GM13976 (cell line): ENCODE data around the gene ENTREP1.

Experiments
- DNase-seq: peaks from one replicate; pipeline ENCODE4 v3.0.0; 2012; ENCODE audit warnings: low spot score
- in situ Hi-C: fragments of 300-500 bp; cut with MboI; formaldehyde crosslinking; loops from one replicate; pipeline ENCODE4 v1.12.0; 2022; ENCODE audit warnings: low sequenced_read_pairs, mixed read lengths, inconsistent platforms; ENCODE audit not compliant: unreplicated experiment
- TF ChIP-seq, protein P1 (sequence below): IDR thresholded peaks from 2 replicates; pipeline ENCODE4 v1.5.1; 2012; ENCODE audit warnings: borderline replicate concordance, mild to moderate bottlenecking; ENCODE audit not compliant: insufficient read depth; ENCODE audit errors: extremely low read depth, missing control alignments, control extremely low read depth

The ENTREP1 gene

DNA sequence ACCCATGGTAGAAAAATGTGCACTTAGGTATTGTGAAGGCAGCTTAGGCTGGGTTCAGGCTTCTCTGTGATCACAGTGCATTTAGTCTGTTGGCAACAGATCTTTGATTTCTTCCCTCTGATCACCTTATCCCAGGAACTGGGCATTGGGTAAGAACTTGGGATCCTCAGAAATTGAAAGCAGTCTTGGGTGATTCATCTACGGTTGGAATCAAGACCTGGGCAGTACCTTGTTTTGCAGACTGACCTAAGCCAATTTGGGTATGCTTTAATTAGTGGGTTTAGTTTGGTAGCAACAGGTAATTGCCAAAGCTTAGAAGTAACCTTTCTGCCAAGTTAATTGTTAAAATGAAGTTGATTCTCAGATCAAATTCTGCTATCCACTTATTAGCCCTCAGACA, 17.8 kb downstream of the ENTREP1 start:
- TF ChIP-seq, protein P1, sequence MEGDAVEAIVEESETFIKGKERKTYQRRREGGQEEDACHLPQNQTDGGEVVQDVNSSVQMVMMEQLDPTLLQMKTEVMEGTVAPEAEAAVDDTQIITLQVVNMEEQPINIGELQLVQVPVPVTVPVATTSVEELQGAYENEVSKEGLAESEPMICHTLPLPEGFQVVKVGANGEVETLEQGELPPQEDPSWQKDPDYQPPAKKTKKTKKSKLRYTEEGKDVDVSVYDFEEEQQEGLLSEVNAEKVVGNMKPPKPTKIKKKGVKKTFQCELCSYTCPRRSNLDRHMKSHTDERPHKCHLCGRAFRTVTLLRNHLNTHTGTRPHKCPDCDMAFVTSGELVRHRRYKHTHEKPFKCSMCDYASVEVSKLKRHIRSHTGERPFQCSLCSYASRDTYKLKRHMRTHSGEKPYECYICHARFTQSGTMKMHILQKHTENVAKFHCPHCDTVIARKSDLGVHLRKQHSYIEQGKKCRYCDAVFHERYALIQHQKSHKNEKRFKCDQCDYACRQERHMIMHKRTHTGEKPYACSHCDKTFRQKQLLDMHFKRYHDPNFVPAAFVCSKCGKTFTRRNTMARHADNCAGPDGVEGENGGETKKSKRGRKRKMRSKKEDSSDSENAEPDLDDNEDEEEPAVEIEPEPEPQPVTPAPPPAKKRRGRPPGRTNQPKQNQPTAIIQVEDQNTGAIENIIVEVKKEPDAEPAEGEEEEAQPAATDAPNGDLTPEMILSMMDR = no peak
- no peak for DNase-seq
- in situ Hi-C loops = no loop called here

DNA sequence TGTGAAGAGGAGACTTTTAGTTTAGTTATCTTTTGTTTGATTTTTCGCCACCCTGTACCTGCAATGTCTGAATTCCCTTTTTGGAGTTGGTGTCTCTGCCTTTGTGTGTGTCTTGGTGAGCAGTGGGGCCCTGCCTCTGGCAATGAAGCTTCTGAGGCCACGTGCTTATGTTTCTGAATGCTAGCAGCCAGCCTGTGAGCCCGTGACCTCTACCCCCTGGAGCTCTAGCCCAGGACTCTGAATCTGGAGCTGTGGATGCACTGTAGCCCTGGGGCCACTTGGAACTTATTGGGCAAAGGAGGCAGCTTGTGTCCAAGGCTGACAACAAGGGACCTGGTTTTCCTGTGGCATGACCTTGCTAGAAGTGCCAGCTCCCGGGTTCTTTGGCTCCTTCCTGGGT, 19.4 kb downstream of the ENTREP1 start:
- TF ChIP-seq, protein P1 = no peak
- DNase-seq = no peak
- in situ Hi-C loops = no loop called here

DNA sequence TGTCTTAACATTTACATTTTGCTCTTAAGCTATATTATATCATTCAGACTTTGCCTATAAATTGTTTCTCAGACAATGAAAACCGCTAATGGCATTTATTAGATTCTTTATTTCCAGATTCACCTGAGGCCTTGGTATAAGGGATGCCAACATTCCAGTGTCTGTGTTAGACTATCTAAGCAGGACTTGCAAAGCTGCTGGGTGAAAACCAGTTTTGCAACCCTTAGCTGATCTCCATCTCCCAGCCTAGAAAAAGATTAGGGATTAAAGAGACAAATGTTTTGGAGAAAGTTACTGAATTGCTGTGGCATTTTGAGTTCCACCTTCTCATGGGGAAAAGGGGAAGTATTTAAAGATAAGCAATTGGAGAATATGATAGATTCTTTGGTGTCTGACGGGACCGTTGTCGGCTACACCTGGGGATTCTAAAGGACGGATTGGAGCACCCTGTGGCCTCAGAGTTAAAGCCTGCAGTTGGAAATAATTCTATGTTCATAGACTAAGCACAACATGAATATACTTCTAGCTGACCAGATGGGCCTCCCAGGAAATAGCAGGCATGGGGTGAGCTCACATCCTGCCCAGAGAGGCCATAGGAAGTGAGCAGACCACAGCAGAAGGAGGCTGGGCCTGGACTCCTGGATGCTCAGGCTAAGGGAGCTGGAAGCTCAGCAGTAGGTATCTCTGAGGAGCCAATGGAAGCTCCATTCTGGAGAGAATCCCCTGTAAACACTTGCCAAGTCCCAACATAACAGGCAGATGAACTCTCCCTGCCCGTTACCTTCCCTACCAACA, 21.8 kb downstream of the ENTREP1 start:
- TF ChIP-seq, protein P1 = no peak
- DNase-seq = no peak
- in situ Hi-C loops = no loop called here

DNA sequence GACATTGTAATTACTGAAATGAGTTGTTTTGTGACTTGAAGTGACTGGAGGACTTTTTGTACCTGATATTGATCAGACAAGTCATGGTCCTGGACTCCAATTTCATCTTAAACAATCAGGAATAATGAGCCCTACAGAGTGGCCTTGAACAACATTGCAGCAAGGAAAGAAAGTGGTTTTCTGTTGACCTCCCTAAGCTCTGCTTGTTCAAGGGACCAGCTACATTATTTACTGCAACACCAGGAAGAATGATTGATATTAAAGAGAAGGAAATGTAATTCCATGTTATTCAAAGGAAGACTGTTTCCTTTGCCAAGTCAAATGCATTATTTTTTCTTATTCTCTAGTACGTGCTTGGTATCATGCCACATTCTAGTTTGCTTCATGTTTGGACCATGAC, 22.6 kb downstream of the ENTREP1 start:
- TF ChIP-seq, protein P1 = no peak
- in situ Hi-C loops = no loop called here
- no peak for DNase-seq

DNA sequence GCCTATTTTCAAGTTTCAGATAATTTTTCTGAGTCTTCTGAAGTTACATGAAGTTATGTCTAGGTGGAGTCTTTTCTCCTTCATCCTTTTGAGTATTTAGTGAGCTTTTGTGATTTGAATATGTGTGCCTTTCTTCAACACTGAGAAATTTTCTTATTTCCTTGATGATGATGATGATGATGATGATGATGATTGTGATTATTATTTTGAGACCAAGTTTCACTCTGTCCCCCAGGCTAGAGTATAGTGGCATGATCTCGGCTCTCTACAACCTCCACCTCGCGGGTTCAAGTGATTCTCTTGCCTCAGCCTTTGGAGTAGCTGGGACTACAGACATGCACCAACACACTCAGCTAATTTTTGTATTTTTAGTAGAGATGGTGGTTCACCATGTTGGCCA, 26.2 kb downstream of the ENTREP1 start:
- in situ Hi-C loops = loop anchor here (25.0 kb wide), 1 partner anchor 289 kb away; no protein-coding TSS in a partner anchor
- TF ChIP-seq, protein P1 = no peak
- DNase-seq = no peak

DNA sequence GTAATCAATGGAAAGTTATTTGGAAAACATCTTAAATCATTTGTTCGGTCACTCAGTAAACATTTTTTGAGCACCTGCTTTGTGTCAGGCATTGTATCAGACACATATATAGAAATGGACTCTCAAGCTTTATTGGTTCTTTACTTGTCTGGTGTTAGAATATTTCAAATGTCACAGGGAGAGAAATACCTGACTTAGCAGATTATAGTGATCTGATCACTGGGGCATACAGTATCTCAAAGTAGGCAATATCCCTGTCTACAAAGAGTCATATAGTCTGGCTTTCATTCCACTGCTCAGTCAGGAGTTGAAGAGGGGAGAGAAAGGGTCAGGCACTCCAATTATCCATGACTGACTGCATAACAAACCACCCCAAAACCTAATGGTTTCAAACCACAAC, 30.2 kb downstream of the ENTREP1 start:
- no peak for DNase-seq
- TF ChIP-seq, protein P1 = no peak
- in situ Hi-C loops = loop anchor here (25.0 kb wide), 1 partner anchor 293 kb away; no protein-coding TSS in a partner anchor
